NB4 (cell line): ENCODE data around the gene POLD4.
A peak's percentile ranks its signal among the peaks of the same experiment; 100 is the strongest.

Experiments
- DNase-seq: peaks from one replicate; pipeline ENCODE4 v3.0.0; 2010; ENCODE audit warnings: low read depth
- H3K4me3 ChIP-seq: one replicate; pipeline ENCODE4 v1.5.1; 2011; ENCODE audit warnings: mild to moderate bottlenecking, low read depth, low read length, moderate library complexity
- MYC ChIP-seq: IDR thresholded peaks from 2 replicates; pipeline ENCODE4 v1.6.1; 2011; ENCODE audit warnings: low read depth, low read length
- POLR2A ChIP-seq: IDR thresholded peaks from 2 replicates; pipeline ENCODE4 v1.6.1; 2011; ENCODE audit warnings: mild to moderate bottlenecking; ENCODE audit not compliant: insufficient read length; ENCODE audit errors: extremely low read depth
- TF ChIP-seq, protein P1 (sequence below): IDR thresholded peaks from one replicate; pipeline ENCODE4 v1.5.1; 2012; ENCODE audit warnings: low read depth, low read length
- TF ChIP-seq, protein P2 (sequence below): IDR thresholded peaks from 2 replicates; pipeline ENCODE4 v1.6.1; 2011; ENCODE audit warnings: low read depth, low read length

The POLD4 gene

DNA sequence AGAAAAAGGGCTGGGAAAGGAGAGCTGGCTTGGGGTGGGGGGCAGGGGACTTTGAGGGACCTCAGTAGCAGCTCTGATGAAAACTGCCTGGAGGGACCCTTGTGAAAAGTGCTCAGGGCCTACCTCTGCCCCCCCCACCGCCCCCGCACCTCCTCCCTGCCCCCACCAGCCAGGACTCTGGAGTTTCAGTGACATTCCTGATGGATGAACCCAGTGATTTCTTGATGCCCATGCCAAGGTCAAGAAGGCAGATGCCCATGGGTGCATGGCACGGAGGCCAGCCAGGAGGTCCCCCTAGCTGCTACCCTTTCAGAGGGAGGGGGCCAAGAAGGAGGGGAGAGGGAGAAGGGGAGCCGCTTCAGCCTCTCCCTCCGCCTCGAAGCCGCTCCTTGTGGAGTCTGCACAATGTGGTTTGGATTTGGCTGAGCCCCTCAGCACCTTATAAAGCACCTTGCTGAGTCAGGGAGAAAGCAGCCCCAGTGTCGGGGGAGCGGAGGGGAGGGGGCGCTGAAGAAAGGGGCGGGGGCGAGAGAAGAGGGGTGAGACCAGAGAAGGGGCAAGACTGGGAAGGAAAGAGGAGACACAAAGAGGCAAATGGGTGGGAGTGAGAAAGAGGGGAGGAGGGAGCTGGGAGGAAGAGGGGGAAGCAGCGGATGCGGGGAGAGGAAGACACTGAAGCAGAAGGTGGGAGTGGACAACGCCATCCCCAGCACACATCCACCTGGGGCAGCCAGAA, 22.1 kb upstream of the POLD4 start:
- DNase-seq, result no peak
- no peak overlapping the region for H3K4me3 ChIP-seq
- TF ChIP-seq POLR2A (no peak), MYC (no peak)
- TF ChIP-seq, protein P1, sequence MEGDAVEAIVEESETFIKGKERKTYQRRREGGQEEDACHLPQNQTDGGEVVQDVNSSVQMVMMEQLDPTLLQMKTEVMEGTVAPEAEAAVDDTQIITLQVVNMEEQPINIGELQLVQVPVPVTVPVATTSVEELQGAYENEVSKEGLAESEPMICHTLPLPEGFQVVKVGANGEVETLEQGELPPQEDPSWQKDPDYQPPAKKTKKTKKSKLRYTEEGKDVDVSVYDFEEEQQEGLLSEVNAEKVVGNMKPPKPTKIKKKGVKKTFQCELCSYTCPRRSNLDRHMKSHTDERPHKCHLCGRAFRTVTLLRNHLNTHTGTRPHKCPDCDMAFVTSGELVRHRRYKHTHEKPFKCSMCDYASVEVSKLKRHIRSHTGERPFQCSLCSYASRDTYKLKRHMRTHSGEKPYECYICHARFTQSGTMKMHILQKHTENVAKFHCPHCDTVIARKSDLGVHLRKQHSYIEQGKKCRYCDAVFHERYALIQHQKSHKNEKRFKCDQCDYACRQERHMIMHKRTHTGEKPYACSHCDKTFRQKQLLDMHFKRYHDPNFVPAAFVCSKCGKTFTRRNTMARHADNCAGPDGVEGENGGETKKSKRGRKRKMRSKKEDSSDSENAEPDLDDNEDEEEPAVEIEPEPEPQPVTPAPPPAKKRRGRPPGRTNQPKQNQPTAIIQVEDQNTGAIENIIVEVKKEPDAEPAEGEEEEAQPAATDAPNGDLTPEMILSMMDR, result no peak
- TF ChIP-seq, protein P2, sequence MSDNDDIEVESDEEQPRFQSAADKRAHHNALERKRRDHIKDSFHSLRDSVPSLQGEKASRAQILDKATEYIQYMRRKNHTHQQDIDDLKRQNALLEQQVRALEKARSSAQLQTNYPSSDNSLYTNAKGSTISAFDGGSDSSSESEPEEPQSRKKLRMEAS, result no peak

DNA sequence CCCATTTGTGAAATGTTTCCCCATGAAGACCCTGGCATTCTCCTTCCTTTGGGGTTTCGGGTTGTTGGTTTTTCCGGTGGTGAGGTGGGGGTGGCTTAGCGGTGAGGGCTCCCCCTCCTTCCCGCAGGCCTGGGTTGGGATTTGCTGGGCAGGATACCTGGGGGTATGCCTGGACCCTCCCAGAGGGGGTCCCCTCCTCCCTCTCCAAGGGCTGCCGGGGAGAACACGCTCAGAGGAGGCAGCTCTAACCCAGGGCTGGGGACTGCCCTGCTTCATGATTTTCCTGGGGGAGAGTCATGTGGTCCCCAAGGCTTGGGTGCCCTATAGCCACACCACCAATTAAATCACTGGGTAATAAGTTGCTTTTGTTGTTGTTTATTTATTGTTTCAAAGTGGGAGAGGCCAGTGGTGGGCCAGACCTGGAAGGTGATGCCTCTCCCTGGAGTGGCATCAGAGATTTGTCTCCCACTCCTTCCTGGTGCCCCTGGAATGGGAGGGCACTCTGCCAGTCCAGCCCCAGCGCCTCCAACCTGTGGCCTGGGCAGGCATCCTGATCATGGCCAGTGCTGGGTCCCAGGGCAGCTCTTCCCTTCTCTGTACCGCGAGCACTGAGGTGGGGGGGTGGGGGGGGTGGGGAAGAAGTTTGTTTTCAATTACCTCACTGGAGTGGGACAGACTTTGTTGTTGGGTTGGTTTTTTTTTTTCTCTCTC, 21.4 kb upstream of the POLD4 start:
- peak overlapping the region; percentile 21 for H3K4me3 ChIP-seq
- TF ChIP-seq, protein P2, result no peak
- TF ChIP-seq MYC (no peak), POLR2A (no peak)
- TF ChIP-seq, protein P1, result no peak
- DNase-seq, result no peak

DNA sequence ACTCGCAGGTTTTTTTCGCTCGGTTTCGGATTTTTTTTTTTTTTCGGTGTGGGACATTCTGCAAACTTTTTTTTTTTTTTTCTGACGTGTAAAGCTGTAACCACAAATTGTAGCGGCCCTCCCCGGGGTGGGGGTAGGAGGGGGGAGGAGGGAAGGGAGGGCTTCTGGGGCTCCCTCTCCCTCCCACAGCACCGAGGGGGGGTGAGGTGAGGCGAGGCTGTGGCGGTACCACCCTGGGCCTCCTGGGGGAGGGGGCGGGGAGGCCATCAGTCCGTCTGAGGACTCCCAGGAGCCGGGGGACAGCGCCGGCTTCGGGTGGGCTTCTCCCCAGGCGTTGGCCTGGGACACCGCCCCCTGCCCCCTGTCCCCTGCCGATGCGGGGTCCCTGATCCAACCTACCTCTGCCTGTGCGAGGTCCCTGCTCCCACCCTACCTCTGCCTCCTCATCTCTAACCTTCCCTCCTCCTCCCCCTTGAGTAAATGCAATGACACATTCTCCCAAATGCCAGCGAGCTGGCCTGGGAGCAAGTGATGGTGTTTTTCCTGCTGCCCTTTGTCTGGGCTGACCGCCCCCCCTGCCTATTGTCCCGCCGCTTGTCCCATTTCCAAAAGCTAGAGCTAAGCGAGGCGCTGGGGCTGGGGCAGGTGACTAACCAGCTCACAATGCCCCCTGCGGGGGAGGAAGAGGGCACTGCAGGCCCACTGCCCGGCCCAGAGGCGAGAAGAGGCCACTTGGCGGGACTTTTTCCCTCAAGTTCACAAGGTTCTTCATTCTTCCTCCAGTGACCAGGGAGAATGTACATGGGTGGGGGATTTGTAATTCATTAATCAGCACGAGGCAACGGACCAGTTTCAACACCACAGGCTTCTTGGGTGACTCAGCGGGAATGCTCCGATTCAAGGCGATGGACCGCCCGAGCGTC, 20.6 kb upstream of the POLD4 start:
- H3K4me3 ChIP-seq, result peak overlapping the region; percentile 64
- peak; percentile 95 for DNase-seq
- TF ChIP-seq, protein P1, result peak; percentile 56
- TF ChIP-seq POLR2A, result no peak
- TF ChIP-seq, protein P2, result peak; percentile 89
- TF ChIP-seq MYC, result peak; percentile 85

DNA sequence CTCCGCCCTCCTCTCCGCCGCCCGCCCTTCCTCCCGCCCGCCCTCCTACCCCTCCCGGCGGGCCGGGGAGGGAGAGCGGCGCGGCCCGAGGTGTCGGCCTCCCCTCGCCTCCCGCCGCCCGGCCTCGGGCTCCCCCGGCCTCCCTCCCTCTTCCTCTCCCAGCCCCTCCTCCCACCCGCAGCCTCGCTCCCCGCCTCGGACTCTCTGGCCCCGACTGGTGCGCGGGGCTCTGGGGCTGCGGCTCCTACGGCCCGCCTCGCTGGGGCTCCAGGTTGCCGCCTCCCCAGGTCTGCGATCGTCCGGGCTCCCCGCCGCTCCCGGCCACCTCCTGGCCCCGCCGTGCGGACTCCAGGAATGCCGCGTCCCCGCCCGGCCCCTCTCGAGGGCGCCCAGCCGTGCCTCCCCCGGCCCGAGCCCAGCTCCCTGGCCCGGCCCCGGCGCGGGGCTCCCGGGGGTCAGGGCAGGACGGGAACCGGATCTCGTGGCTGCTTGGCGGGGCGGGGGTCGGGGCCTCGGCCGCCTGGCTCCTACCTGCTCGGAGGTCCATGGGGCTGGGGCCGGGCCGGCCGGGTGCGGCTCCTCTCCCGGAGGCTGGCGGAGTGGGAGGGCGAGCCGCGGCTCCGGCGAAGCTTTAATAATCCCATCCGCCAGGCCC, 19.8 kb upstream of the POLD4 start, which contains the start of gene CLCF1:
Gene CLCF1 (minus strand): TSS at position 606 of the 655 bp plus-strand sequence. CDS start 59 bp downstream, at position 547.
- peak within 1 kb of the TSS; percentile 64 for H3K4me3 ChIP-seq
- TF ChIP-seq MYC (no peak), POLR2A (peak; percentile 33)
- peak; percentile 87 for DNase-seq

DNA sequence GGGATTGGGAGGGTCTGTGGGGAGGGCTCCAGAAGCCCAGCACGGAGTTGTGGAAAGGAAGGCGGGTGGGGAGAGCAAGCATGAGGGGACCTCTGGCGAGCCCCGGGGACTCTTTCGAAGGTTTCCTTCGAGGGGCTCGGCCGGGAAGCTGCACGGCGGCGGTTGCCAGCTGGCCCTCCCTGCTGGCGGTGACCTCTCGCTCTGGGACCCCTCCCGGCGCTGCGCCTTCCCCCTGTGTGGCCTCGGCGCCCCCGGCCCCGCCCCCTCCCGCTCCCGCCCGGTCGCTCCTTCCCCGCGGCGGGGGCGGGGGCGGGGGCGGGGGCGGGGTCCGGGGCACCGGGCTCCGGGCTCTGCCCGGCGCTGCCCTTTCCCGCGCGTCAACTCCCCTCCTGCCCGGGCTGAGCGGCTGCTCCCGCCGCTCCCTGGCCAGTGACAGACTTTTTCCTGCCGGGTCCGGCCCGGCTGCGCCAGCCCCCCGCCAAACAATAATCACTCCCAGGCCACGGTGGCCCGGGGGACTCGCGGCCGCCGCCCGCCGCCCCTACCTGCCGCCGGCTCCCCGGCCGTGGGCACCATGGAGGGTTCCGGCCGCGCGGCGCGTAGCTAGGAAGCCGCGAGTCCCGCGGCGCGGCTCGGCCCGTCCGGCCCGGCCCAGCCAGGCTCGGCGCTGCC, 19.1 kb upstream of the POLD4 start:
- peak overlapping the region; percentile 47 for H3K4me3 ChIP-seq
- TF ChIP-seq, protein P1, result no peak
- TF ChIP-seq MYC (0 out of 2 replicates have a peak, but pooled peaks have one; percentile 11), POLR2A (no peak)
- TF ChIP-seq, protein P2, result no peak
- peak; percentile 72 for DNase-seq
